Esophagus squamous epithelium (tissue), 5 donors: ENCODE data around the gene STYX. TPM values are rescaled to one million over a fixed set of nuclear protein-coding genes. Genes with fewer than 3 reads are reported as not detected.
"Not testable (repeated sequence)": the region's sequence is repeated elsewhere in the genome, so short reads cannot be mapped to it uniquely, and the experiment has no call there.

Experiments
- DNase-seq: peaks from one replicate; lab custom pipeline; 2025; lab: John Stamatoyannopoulos, UW
- H3K27ac ChIP-seq, 4 donors: fragments of 200-600 bp; sonication (generic); one replicate each; pipeline ENCODE4 v1.5.1; 2016 to 2019; ENCODE audit warnings: mild to moderate bottlenecking in 1 of 4
- H3K27me3 ChIP-seq, 4 donors: fragments of 200-600 bp; sonication (generic); 1 replicate in 3 of 4; 2 replicates in 1 of 4; pipeline versions ENCODE4 v1.5.1 to v1.6.0; 2017 to 2021; ENCODE audit warnings: antibody characterized with exemption in 1 of 4
- H3K36me3 ChIP-seq, 3 donors: fragments of 200-600 bp; sonication (generic); one replicate each; pipeline ENCODE4 v1.5.1; 2016 to 2019
- H3K4me1 ChIP-seq, 3 donors: fragments of 200-600 bp; sonication (generic); one replicate each; pipeline ENCODE4 v1.5.1; 2017 to 2019
- H3K4me3 ChIP-seq, 4 donors: fragments of 200-600 bp; sonication (generic); 1 replicate in 3 of 4; 2 replicates in 1 of 4; pipeline ENCODE4 v1.5.1; 2016 to 2019; ENCODE audit warnings: mild to moderate bottlenecking in 2 of 4, moderate library complexity in 1 of 4
- H3K9me3 ChIP-seq, 3 donors: fragments of 200-600 bp; sonication (generic); one replicate each; pipeline ENCODE4 v1.5.1; 2016 to 2019
- CTCF ChIP-seq, 6 experiments: fragments of 450-650 bp in 4 of 6; fragments of 200-600 bp in 2 of 6; sonication (generic) in 2 of 6; IDR thresholded peaks; one replicate each; pipeline ENCODE4 v1.5.1; 2016 to 2019; ENCODE audit warnings: antibody characterized with exemption in 6 of 6, mild to moderate bottlenecking in 4 of 6, moderate library complexity in 4 of 6
- POLR2A ChIP-seq, 4 donors: fragments of 450-650 bp; IDR thresholded peaks; one replicate each; pipeline ENCODE4 v1.6.1; 2017; ENCODE audit warnings: antibody characterized with exemption in 4 of 4, mild to moderate bottlenecking in 4 of 4, moderate library complexity in 3 of 4
- WGBS, 2 donors: methylation state at CpG; one replicate each; pipeline ENCODE4 v1.1.5; 2018; 5-methylcytosine and 5-hydroxymethylcytosine counted together
- intact Hi-C: fragments of 100-400 bp; cut with DNase I; formaldehyde crosslinking; loops from one replicate; pipeline ENCODE4 v1.15.0; 2022
- total RNA-seq, 4 donors: library from RNA; depleted of rRNA; stranded (reverse); fragments of >200 nt; gene quantifications; one replicate each; pipeline ENCODE4 v1.1.0, GENCODE V29; 2016
- donor health status: DM: yes; HTN: yes; CAD: no.

STYX gene
- total RNA-seq, 4 donors from 2014 or later = 9.7 to 19.7 (median 15.6) TPM

- intact Hi-C loops = no loop called here
- H3K27ac ChIP-seq = no peak overlapping the region
- no peaks in the 10 kb centered on the region for H3K27me3 ChIP-seq
- 88 to 91% methylated on average over 8 of the region's 8 CpGs for WGBS, 2 donors
- peaks cover 0 to 78% (median 3%) of the 10 kb centered on the region in 3 donors for H3K36me3 ChIP-seq
- no peak for DNase-seq
- H3K9me3 ChIP-seq = no peaks in the 10 kb centered on the region
- no peak overlapping the region for H3K4me3 ChIP-seq
- no peaks in the 10 kb centered on the region for H3K4me1 ChIP-seq
- no peak for TF ChIP-seq CTCF (IDR thresholded peaks at IDR 0.05)
- no peak for TF ChIP-seq POLR2A (IDR thresholded peaks at IDR 0.05)
These were observed 18.8 kb downstream of the STYX start for GRCh38 chr14:52748647-52749292.

- 89 to 96% methylated on average over 5 of the region's 5 CpGs for WGBS, 2 donors
- H3K4me3 ChIP-seq = no peak overlapping the region
- H3K4me1 ChIP-seq = no peaks in the 10 kb centered on the region
- no peak overlapping the region for H3K27ac ChIP-seq
- H3K27me3 ChIP-seq = no peaks in the 10 kb centered on the region
- intact Hi-C loops = no loop called here
- TF ChIP-seq CTCF (IDR thresholded peaks at IDR 0.05) = no peak
- no peak for TF ChIP-seq POLR2A (IDR thresholded peaks at IDR 0.05)
- H3K36me3 ChIP-seq = peaks cover 0 to 71% (median 6%) of the 10 kb centered on the region in 3 donors
- no peak for DNase-seq
- H3K9me3 ChIP-seq = no peaks in the 10 kb centered on the region
These were observed 25.8 kb downstream of the STYX start for GRCh38 chr14:52755607-52756316.

DNA sequence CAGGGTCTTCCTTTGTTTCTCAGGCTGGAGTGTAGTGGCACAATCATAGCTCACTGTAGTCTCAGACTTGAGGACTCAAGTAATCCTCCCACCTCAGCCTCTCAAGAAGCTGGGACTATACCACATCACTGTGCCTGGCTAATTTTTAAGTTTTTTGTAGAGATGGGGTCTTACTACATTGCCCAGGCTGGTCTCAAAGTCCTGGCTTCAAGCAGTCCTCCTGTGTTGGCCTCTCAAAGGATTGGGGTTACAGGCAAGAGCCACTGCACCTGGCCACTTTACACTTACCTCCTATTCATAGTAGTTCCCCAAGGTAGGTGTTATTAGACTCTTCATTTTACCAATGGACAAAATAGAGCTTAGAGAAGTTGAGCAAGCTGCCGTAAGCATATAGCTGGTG is 29.2 kb downstream of the STYX start:
- Histone ChIP-seq H3K4me1 (no peaks in the 10 kb centered on the region), H3K4me3 (no peak overlapping the region), H3K9me3 (no peaks in the 10 kb centered on the region), H3K27me3 (no peaks in the 10 kb centered on the region), H3K27ac (no peak overlapping the region), H3K36me3 (peaks cover 0 to 75% (median 6%) of the 10 kb centered on the region in 3 donors)
- WGBS, 2 donors = 91 to 97% methylated on average over 1 of the region's 1 CpG
- TF ChIP-seq CTCF (IDR thresholded peaks at IDR 0.05) = no peak
- TF ChIP-seq POLR2A (IDR thresholded peaks at IDR 0.05) = no peak
- no peak for DNase-seq
- intact Hi-C loops = no loop called here

GRCh38 chr14:52762923-52763322 is 33.0 kb downstream of the STYX start:
- H3K27me3 ChIP-seq, H3K9me3 ChIP-seq, H3K4me3 ChIP-seq, H3K4me1 ChIP-seq, intact Hi-C loops, H3K27ac ChIP-seq, DNase-seq: not testable (repeated sequence)
- 88 to 96% methylated on average over 4 of the region's 4 CpGs for WGBS, 2 donors
- H3K36me3 ChIP-seq = peaks cover 0 to 94% (median 6%) of the 10 kb centered on the region in 3 donors

DNA sequence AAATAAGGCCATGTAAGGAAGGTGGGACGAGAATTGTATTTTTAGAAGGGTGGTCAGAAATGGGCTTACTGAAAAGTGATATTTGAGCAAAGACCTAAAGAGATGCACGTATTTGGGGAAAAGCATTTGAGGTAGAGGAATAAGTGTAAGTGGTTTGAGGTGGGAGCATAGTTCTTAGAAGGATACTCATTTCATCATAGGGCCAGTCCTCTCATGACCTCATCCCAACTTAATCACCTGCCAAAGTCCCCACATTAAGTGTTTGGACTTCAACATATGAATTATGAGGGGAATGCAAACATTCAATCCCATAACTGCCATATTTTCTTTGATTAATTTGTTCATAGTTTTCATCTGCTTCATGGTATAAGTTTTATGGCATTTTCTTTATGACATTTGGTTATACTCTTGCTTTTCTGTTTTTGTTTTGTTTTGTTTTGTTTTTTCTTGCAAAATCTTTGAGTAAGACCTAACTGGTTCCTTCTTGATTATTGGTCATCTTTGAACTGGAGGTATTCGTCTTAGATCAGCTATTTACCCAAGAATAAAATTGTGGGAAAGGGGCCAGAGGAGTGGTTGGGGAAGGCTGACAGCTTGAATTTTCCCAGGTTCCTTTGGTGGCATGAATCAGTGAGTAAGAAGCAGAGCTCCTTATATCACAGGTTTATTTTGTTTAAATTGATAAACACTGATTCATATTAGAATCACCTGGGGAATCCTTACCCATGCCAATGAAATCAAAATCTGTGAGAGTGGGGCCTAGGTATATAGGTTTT is 37.3 kb downstream of the STYX start:
- H3K4me3 ChIP-seq = no peak overlapping the region
- DNase-seq = no peak
- WGBS, 2 donors = 92 to 98% methylated on average over 2 to 3 of the region's 3 CpGs
- intact Hi-C loops = no loop called here
- no peaks in the 10 kb centered on the region for H3K27me3 ChIP-seq
- TF ChIP-seq POLR2A (IDR thresholded peaks at IDR 0.05) (no peak), CTCF (IDR thresholded peaks at IDR 0.05) (no peak)
- no peak overlapping the region for H3K27ac ChIP-seq
- H3K36me3 ChIP-seq = peaks cover 0 to 94% (median 5%) of the 10 kb centered on the region in 3 donors
- H3K9me3 ChIP-seq = no peaks in the 10 kb centered on the region
- no peaks in the 10 kb centered on the region for H3K4me1 ChIP-seq
